Thoracic aorta (tissue), 2 donors: ENCODE data around the gene SLC26A4. TPM values are rescaled to one million over a fixed set of nuclear protein-coding genes. Genes with fewer than 3 reads are reported as not detected.

Source experiments
- ATAC-seq: fragments of 150-250 bp; one replicate; pipeline ENCODE4 v1.8.0; 2017; ENCODE audit warnings: low read depth; ENCODE audit not compliant: insufficient number of reproducible peaks, low FRiP score
- DNase-seq: peaks from one replicate; pipeline ENCODE4 v3.0.0-alpha.2; 2020; ENCODE audit warnings: low spot score
- H3K27ac ChIP-seq, 2 donors: fragments of 200-600 bp; sonication (generic); 1 replicate in 1 of 2; 2 replicates in 1 of 2; pipeline ENCODE4 v1.5.1; 2016; ENCODE audit warnings: mild to moderate bottlenecking in 2 of 2, moderate library complexity in 2 of 2
- H3K27me3 ChIP-seq: fragments of 200-600 bp; sonication (generic); replicated peaks from 2 replicates; pipeline ENCODE4 v1.6.0; 2016; ENCODE audit warnings: mild to moderate bottlenecking; ENCODE audit not compliant: insufficient read depth
- H3K36me3 ChIP-seq: fragments of 200-600 bp; sonication (generic); one replicate; pipeline ENCODE4 v1.5.1; 2016
- H3K4me1 ChIP-seq, 2 donors: fragments of 200-600 bp; sonication (generic); 1 replicate in 1 of 2; 2 replicates in 1 of 2; pipeline versions ENCODE4 v1.5.1 to v1.6.0; 2016; ENCODE audit warnings: low read depth in 2 of 2, mild to moderate bottlenecking in 1 of 2; ENCODE audit not compliant: control insufficient read depth in 1 of 2
- H3K4me3 ChIP-seq: fragments of 200-600 bp; sonication (generic); 2 replicates; pipeline ENCODE4 v1.5.1; 2016; ENCODE audit warnings: mild to moderate bottlenecking
- H3K9me3 ChIP-seq: fragments of 200-600 bp; sonication (generic); 2 replicates; pipeline ENCODE4 v1.5.1; 2016
- CTCF ChIP-seq: fragments of 200-600 bp; sonication (generic); IDR thresholded peaks from one replicate; pipeline ENCODE4 v1.5.1; 2019; ENCODE audit warnings: antibody characterized with exemption
- total RNA-seq, 2 donors: library from RNA; depleted of rRNA; stranded (reverse); fragments of >200 nt; gene quantifications; one replicate each; pipeline versions ENCODE4 v1.1.0 to v1.2.3, GENCODE V29; 2016

Gene SLC26A4
- total RNA-seq, 2 donors from 2014 or later: 0.81 to 1.5 TPM

GRCh38 chr7:107658467-107658866, 2.2 kb upstream of the SLC26A4 start:
- TF ChIP-seq CTCF: no peak
- Histone ChIP-seq H3K9me3 (no peaks in the 10 kb centered on the region), H3K4me3 (no peak overlapping the region), H3K27me3 (no peaks in the 10 kb centered on the region), H3K36me3 (no peaks in the 10 kb centered on the region), H3K4me1 (peaks cover 7 to 16% of the 10 kb centered on the region in 2 donors), H3K27ac (no peak overlapping the region)
- no peak for ATAC-seq
- DNase-seq: no peak

- ATAC-seq (no peak), DNase-seq (no peak)
- H3K4me1 ChIP-seq: peaks cover 7 to 16% of the 10 kb centered on the region in 2 donors
- no peak overlapping the region for H3K27ac ChIP-seq
- H3K27me3 ChIP-seq: no peaks in the 10 kb centered on the region
- TF ChIP-seq CTCF: no peak
- no peaks in the 10 kb centered on the region for H3K36me3 ChIP-seq
- no peaks in the 10 kb centered on the region for H3K9me3 ChIP-seq
- H3K4me3 ChIP-seq: no peak overlapping the region
These were observed 962 bp upstream of the SLC26A4 start for GRCh38 chr7:107659666-107660065.

- TF ChIP-seq CTCF: peak; percentile 29
- no peak for ATAC-seq
- H3K36me3 ChIP-seq: no peaks in the 10 kb centered on the region
These were observed 645 bp downstream of the SLC26A4 start for GRCh38 chr7:107661081-107661864.

GRCh38 chr7:107661865-107662379, 1.3 kb downstream of the SLC26A4 start:
- no peak for TF ChIP-seq CTCF
- no peak for DNase-seq
- Histone ChIP-seq H3K36me3 (no peaks in the 10 kb centered on the region), H3K27me3 (no peaks in the 10 kb centered on the region), H3K4me3 (peak overlapping the region; percentile 73), H3K27ac (no peak overlapping the region), H3K9me3 (no peaks in the 10 kb centered on the region), H3K4me1 (peaks cover 7 to 16% of the 10 kb centered on the region in 2 donors)
- no peak for ATAC-seq

More at GRCh38 chr7:107661081-107661864, 645 bp downstream of the SLC26A4 start:
- peak overlapping the region; percentile 73 for H3K4me3 ChIP-seq
- H3K27me3 ChIP-seq: no peaks in the 10 kb centered on the region
- H3K27ac ChIP-seq: no peak overlapping the region
- H3K4me1 ChIP-seq: peaks cover 7 to 16% of the 10 kb centered on the region in 2 donors
- no peaks in the 10 kb centered on the region for H3K9me3 ChIP-seq
- no peak for DNase-seq

- DNase-seq: no peak
- TF ChIP-seq CTCF: no peak
- Histone ChIP-seq H3K9me3 (no peaks in the 10 kb centered on the region), H3K27ac (no peak overlapping the region), H3K36me3 (no peaks in the 10 kb centered on the region), H3K27me3 (no peaks in the 10 kb centered on the region), H3K4me3 (no peak overlapping the region), H3K4me1 (peaks cover 7 to 16% of the 10 kb centered on the region in 2 donors)
- no peak for ATAC-seq
These were observed 2.6 kb downstream of the SLC26A4 start for GRCh38 chr7:107663196-107663595.
